GM18858 (cell line): ENCODE data around the gene FAM83F.
"Not testable (repeated sequence)": the region's sequence is repeated elsewhere in the genome, so short reads cannot be mapped to it uniquely, and the experiment has no call there.

Source experiments
- ATAC-seq: cut with Tn5 transposase; IDR thresholded peaks from one replicate; pipeline ENCODE4 v1.9.1; 2021; ENCODE audit not compliant: unreplicated experiment

The FAM83F gene

DNA sequence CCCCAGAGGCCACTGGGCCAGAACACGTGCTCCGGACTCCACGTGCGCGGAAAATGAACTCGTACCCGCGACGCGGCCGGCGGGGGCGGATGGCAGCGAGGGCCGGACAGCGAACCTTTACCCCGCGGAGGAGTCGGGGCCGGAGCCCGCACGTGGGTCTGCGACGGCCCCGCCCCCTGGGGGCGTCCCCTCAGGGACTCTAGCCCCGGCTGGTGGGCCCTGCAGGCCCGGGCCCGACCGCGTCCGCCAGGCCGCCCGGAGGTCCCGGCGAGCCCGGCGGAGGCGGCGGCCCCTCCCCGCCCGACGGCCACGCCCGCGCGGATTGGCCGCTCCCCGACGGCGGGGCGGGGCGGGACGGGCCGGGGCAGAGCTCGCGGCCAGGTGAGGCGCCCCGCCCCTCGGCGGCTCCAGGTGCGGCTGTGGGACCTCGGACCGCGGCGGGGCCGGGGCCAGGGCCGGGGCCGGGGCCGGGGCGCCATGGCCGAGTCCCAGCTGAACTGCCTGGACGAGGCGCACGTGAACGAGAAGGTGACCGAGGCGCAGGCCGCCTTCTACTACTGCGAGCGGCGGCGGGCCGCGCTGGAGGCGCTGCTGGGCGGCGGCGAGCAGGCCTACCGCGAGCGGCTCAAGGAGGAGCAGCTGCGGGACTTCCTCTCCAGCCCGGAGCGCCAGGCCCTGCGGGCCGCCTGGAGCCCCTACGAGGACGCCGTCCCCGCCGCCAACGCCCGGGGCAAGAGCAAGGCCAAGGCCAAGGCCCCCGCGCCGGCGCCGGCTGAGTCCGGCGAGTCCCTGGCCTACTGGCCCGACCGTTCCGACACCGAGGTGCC lies at the start of gene FAM83F:
Gene FAM83F, plus strand, starts transcription at position 389 of the 827 bp plus-strand sequence. Its CDS starts 89 bp downstream, at position 478.
- no peak for ATAC-seq

DNA sequence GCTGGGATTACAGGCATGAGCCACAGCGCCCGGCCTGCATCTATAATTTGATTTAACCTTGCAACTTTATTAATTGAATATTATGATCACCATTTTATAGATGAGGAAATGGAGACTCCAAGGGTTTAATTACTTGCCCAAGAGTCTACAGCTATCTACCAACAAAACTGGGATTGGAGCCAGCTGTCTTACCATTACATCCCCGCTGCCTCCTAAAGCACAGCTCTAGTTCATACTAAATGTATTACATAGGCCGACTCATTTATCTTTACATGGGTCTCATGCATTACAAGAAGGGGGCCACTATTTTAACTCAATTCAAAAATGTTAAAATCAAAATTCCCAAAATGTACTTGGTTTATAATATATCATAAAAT lies 48.6 kb upstream of the FAM83F start:
- no peak for ATAC-seq

DNA sequence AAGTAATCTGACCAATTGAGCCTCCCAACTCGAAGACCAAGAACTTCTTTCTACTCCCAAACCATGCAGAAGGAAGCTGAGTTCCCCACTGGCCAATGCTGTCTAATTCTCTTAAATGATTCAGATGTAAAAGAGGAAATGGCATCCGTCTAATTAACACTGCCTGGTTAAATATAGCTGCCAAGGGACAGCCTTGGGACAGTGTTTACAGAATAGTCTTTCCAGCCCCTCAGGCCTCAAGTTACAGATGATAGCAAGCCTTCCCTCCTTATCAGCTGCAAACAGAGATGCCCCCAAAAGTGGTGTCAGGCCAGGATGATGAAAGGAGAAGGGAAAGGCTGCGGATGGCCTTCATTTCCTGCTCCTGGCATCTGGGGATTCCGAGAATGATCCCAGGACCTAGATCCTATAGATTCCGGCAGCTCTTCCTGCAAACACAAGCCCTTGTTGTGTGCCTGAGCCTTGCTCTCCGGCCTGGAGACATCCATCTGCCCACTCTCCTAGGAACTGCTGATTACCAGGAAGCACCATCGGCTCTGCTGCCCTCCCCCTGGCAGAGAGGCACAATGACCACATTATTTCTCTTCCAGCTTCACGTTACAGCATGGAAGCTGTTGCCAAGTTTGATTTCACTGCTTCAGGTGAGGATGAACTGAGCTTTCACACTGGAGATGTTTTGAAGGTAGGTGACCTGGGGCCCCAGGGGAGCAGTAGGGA lies 48.1 kb upstream of the FAM83F start:
- ATAC-seq, result no peak

DNA sequence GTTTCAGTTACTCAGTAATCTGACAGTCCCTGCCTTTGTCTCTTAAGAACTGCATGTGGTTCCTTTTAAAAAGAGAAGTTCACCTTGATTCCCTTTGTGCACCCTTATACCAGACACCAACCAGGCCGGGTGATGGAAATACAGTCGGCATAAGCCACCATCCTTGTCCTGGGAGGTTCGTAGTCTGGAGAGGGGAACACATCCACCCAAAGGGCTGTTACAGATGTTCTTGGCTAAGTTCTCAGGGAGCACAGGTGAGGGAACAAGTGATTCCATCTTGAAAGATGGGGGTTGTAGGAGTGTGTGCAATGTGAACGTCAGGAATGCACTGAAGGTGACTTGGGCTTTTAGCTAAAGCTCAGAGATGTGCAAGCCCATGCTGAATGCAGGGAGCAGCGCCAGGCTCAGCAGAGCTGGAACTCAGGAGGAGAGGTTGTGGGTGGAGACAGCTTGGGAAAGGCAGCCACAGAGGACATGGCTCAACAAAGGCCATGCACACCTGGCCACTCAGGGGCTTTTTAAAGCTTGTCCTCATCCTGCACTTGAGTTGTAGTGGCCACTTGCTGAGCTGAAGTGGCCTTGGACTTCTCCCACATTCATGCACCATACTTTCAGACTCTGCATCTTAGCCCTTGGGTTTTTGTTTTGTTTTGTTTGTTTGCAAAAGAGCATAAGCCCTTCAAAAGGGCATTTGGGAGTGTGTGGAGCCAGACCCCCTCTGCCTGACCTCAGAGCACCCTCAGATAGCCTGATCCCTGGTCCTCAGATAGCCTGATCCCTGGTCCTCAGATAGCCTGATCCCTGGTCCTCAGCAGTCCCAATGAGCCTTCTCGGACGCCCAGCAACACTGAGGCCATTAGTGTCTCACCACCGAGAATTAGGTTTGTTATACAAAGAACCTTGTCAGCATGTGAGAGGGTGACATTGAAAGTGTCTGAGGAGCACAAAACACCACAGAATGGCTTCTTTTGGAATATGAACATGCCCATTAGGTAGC lies 47.2 kb upstream of the FAM83F start:
- no peak for ATAC-seq

DNA sequence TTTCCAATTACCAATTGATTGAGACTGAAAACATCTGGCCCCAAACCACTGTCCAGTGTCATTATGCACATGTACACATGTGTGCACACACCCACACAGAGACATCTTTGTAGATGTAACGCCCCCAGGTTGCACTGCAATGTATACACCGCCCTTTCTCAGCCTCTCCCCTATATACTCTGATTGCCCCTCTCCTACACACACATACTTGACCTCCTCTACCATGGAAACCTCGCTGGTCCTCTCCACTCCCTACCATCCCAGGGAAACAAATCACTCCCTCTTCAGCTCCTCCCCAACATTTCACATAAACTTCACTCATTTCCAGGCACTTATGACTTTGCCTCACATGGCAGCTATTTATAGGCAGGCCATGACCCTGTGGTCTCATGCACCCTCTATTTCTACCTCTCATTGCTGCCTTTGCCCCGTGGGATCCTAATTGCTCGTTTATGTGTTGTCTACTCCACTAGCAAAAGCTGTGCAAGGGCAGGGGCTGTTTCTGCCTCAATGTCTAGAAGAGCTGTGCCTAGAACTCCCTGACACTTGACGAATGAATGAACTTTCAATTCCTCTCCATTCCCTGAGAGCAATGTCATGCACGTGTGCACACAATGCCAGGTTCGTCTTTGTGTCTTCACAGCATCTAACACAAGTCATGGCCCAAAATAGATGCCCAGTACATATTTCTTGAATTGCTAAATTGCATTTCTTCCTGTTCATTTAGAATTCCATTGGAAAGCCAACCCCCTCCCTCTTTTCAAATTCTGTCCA lies 44.6 kb upstream of the FAM83F start:
- ATAC-seq, result no peak

DNA sequence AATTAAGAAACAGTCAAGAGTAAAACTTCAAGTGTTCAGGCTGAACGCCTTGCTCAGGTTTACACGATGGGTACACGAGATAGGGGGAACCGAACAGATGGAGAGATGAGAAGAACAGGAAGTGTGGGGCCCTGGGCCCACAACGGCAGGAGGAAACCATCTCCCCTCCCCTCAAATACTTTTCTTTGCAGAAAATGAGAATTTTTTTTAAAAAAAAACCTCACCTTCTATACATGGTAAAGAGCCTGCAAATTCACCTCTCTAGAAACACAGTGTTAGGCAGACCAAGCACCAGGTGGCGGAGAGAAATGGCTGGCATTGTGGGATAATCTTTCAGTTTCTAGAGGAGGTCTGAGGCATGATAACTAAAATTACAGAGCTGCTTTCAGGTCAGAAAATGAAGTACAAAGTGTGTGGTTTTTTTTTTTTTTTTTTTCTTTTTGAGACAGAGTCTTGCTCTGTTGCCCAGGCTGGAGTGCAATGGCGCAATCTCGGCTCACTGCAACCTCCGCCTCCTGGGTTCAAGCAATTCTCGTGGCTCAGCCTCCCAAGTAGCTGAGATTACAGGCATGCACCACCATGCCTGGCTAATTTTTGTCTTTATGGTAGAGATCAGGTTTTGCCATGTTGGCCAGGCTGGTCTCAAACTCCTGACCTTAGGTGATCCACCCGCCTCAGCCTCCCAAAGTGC lies 43.0 kb upstream of the FAM83F start:
- ATAC-seq, result not testable (repeated sequence)

DNA sequence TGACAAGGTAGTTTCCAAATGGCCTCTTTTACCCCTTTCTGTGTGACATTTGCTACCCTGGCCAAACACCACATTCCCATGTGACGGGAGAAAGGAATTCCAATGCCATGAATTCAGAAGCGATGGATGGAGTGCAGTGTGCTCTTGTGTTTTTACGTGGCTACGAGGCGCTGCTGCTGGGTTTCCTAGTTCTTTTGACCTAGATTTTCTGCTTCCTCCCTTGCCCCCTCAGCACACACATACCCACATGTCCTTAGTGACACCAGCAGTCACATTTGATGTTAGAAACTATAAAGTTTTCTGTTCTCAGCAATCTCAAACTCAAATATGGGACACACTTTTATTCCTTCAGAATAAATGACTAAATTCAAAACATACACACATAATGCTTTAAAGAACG lies 42.4 kb upstream of the FAM83F start:
- ATAC-seq, result no peak

DNA sequence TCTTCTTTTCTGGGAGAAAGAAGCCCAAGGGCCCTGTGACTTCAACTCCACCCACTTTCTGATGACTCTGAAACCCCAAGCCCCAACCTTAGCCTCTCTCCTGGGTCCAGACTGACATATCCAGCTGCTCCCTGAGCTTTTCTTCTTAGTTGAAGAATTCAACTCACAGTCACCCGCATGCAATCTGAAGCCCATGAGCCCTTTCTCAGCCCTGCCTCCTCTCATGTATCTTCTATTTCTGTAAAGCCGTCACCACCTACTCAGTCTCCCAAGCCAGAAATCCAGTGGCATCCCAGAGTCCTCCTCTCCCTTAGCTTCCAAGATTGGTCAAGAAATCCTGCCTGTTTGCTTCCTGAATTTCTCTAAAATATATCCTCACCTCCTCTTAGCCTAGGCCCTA lies 41.7 kb upstream of the FAM83F start:
- no peak for ATAC-seq

DNA sequence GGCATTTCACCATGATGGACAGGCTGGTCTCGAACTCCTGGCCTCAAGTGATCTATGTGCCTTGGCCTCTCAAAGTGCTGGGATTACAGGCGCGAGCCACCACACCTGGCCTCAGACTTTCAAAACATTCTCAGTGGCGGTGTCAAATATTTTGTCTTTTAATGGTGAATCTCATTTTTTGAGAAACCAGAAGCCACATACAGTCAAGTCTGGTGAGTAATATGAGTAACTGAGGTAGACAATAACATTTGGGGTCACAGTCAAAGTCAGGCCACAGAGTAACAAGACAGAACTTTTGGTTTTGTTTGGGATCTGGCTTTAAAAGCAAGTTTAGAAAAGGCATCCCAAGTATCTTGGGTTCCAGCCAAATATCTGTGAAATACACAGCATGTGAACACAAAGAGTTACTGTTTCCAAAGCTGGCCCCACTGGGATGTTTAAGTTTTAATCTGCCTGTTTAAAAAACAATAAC lies 40.1 kb upstream of the FAM83F start:
- no peak for ATAC-seq

DNA sequence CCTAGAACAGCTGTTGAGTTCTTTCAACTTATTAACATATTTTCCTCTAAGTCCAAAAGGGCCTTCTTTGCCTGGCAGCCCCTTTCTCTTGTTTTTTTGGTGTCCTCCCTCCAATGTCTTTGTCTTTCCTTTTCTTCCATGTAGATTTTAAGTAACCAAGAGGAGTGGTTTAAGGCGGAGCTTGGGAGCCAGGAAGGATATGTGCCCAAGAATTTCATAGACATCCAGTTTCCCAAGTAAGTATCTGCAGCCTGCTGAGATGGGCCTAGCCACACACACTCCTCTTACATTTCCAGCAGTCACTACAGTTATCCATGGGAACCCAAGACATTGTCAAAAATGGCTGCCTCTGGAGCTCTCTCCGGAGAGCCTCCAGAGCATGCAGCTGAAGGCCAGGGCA lies 39.1 kb upstream of the FAM83F start:
- no peak for ATAC-seq

DNA sequence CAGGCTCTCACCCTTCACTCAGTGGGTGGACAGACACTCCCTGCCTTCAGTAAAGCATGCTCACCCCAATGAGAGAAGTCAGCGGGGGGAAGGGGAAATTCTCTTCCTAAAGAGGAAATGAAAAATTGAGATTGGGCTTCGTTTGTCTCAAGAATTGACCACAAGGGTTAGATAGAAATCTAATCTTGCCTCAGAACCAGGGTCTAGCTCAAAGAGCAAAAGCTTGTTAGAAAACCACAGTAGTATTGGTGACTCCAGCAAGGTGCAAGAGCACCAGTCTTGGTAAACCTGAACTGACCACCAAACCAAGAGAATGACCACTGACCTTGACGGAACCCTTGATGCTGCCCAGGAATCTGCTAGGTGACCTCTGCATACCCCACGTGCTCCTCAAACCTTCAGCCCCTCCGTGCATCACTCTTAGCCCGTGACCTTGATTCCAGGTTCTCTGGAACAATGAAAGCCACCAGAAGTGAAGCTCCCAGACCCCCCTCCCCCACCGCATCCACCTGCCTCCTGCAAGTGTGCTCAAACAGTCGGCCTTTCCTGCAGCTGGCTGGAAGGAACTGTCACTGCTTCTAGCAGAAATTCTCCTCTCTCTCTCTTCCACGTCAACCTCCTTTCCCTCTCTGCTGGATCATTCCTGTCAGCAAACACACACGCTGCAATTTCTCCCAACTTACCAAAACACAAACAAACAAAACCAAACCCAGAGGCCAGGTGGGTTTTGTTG lies 37.7 kb upstream of the FAM83F start:
- ATAC-seq, result no peak

DNA sequence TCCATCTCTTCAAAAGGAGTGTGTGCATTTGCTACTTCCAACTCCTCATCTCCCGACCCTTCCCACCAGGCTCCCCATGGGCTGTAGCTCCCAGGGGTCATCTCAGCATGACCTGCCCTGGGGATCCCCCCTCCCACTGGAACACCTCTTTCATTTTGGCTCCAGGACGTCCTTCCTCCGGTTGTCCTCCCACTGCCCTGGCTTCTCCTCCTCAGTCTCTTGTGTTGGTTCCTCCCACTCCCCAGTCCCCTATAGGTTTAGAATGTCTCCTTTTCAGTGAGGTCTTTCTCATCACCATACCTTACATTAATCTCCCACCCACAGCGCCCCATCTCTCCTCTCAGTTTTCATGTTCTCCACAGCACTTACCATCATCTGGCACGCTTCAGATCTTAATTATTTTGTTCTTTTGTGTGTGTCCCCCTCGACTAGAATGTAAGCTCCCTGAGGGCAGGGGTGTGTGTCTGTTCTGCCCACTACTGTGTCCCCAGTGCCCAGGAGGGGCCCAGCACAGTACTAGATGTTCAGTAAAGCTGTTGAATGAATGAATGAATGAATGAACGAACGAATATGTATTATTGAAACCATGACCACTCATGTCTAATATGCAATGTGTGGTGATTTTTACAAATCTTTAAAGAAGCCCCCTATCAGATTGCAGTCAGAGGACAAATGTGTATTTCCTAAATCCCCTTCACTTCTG lies 36.6 kb upstream of the FAM83F start:
- ATAC-seq, result no peak

DNA sequence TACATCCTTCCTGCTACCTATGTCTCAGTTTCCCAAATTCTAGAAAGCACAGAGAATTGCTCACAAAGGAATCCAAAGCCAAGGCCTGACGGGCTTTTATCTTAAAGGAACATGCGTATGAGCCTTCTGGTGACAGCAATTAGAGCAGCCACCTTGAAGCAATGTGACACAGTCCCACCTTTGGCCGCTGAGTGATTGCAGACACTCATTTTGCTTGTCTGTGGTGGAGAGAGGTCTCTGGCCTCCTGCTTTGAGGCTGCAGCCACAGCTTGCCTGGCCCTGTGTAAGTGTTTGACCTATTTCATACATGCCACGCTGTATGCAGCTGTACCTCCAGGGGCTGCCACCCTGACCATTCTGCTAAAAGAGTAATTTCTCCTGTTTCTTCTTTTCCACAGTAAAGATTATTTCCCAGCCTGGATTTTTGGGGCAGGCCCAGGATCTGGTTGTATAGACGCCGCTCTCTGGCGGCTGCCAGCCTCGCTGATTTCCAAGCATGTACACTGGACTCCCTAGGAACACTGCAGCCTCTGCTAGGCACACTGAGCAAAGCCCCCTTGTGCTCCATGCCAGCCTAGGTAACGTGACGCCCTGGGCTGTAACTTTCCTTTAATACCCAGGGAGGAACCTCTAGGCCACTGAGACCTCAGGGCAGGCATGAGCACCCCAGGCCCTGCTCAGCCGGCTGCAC lies 35.7 kb upstream of the FAM83F start:
- ATAC-seq, result no peak

DNA sequence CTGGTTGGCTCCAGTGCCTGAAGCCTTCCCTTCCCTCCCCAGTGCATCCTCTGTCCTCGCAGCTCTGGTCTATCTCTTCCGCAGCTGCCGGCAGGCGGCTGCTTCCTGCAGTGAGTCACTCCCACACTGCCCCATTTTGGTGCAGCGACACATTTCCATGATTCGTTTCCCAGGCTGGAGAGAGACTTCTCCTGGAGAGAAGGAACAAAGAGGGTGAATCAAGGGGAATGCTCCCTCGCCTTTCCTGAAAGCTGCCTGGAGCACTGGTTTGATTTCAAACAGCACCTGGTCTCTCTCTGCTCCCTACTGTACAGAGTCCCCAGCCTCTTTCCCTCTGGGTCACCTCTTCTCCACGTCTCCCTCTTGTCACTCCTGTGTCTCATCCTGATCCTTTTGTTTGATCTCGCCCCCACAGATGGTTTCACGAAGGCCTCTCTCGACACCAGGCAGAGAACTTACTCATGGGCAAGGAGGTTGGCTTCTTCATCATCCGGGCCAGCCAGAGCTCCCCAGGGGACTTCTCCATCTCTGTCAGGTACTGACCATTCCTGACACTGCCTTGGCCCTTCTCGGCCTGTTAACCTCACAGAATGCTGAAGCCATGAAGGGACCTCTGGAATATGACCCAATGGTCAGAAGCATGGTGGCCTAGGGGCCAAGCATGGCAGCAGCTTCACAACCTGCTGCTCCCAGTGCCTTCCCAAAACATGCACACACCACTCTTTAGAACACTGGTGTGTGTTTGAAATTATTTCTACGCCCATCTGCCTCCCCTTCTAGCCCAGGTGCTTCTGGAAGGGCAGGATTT lies 34.9 kb upstream of the FAM83F start, which contains the start of gene TMA7B:
Gene TMA7B, plus strand, starts transcription at position 758 of the 808 bp plus-strand sequence. CDS start 3,978 bp downstream, outside the sequence.
- no peak for ATAC-seq

DNA sequence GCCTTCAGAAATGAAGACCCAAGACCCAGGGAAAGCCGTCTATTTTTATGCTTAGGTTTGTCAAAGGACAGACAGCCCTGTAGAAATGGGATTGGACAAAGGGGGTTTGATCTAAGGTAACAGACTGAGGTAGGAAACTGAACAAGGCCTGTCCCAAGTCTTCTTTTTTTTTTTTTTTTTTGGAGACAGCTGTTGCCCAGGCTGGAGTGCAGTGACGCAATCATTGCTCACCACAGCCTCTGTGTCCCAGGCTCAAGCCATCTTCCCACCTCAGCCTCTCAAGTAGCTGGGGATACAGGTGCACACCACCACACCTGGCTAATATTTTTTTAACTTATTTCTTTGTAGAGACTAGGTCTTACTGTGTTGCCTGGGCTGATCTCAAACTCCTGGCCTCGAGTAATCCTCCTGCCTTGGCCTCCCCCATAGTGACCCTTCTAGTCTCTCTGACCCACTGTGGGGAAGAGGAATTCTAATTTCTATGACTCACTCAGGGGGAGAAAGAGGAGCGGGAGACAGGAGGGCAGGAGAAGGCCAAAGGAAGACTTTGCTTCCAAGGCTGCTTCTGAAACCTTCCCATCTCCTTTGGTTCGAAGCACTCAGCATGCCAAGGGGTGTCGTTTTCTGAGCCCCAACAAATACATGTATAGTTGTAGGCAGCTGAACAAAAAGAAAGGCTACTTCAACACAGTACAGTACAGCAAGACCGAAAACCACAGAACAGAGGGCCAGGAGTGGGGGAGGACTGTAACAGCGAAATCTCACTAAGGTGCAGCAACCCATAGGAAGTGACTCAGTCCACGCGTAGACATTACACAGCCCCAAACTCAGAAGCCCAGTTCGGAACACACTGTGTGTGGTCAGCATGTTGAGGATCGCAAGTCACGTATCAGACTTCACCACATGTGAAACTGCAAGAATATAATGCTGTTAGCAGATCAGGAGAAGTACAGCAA lies 33.7 kb upstream of the FAM83F start:
- ATAC-seq, result peak; percentile 78

DNA sequence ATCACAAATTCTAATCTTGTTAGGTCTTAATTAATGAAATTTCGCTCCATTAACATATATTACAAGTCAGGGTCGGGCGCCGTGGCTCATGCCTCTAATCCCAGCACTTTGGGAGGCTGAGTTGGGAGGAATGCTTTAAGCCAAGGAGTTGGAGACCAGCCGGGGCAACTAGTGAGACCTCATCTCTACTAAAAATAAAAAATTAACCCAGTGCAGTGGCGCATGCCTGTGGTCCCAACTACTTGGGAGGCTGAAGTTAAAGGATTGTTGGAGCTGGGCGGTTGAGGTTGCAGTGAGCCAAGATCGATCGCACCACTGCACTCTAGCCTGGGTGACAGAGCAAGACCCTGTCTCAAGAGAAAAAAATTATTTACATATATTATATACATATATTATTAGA lies 32.7 kb upstream of the FAM83F start:
- ATAC-seq, result no peak
